ENCODE data around the gene ADAMTSL5. TPM values are rescaled to one million over a fixed set of nuclear protein-coding genes. Genes with fewer than 3 reads are reported as not detected.

Gene ADAMTSL5, protein sequence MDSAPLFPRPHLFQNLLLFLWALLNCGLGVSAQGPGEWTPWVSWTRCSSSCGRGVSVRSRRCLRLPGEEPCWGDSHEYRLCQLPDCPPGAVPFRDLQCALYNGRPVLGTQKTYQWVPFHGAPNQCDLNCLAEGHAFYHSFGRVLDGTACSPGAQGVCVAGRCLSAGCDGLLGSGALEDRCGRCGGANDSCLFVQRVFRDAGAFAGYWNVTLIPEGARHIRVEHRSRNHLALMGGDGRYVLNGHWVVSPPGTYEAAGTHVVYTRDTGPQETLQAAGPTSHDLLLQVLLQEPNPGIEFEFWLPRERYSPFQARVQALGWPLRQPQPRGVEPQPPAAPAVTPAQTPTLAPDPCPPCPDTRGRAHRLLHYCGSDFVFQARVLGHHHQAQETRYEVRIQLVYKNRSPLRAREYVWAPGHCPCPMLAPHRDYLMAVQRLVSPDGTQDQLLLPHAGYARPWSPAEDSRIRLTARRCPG
- 20.6 TPM for total RNA-seq (2021; ENCODE audit: unreplicated experiment)
- 36.6 TPM for polyA plus RNA-seq (2012; ENCODE audit: insufficient read length)
- Bru-seq, nascent RNA: percentile 52 among the genes with signal in this experiment
- percentile 58 among the genes with signal in this experiment for BruChase-seq, experiment 1, labeled RNA remaining after a 2-hour chase
- percentile 67 among the genes with signal in this experiment for BruChase-seq, experiment 2, labeled RNA remaining after a 6-hour chase
- long read RNA-seq, partial matches to known transcripts: 12 of 47 reads
- long read RNA-seq, other reads (novel, unspliced or antisense): 34 of 47 reads

DNA sequence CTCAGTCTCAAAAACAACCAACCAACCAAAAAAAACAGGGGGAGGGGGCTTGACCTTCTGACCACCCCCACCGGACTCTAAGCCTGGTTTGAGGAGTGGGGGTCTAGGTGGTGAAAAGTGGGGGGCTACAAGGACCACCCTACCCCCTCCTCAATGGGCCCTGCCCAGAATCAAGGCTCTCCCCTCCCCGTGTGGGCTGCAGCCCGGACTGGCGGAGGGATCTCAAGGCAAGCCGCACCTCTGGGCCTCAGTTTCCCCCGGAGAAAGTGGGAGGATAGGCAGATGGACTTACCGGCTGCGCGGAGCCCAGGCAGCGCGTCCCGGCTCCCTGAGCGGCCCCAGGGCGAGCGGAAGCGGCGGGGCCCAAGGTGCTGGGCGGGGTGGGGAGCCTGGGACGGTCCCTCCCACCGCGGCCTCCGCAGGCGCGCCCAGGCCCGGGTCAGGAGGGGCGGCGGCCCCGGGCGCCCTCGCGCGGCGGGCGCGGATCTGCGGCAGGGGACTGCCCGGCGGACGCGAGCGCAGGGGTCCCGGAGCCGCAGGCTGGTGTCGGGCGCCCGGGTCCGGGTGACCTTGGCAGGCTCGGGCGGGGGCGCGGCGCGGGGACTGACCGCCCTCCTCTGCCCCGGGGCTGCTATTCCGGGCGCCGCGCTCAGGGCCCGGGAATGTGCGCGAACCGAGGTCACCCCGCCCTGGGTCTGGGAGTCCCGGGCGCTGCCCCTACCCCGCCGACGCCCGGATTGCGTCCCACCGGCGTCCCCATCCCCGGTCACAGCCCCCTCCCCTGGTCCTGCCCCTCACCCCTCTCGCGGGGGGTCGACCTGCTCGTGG is at the start of gene ADAMTSL5:
ADAMTSL5 (minus strand) TSS at position 349 of the 828 bp plus-strand sequence. CDS start 2,076 bp downstream, outside the sequence.
- no peak for DNase-seq (ENCODE audit: low read depth, low spot score)
- TF ChIP-seq POLR2AphosphoS5 (IDR thresholded peaks at IDR 0.05; ENCODE audit: low read depth, low read length): 0 out of 2 replicates have a peak, but pooled peaks have one; percentile 40
- no peak for TF ChIP-seq TCF7L2 (IDR thresholded peaks at IDR 0.05; ENCODE audit: low read depth, low read length)
- TF ChIP-seq, protein P1, sequence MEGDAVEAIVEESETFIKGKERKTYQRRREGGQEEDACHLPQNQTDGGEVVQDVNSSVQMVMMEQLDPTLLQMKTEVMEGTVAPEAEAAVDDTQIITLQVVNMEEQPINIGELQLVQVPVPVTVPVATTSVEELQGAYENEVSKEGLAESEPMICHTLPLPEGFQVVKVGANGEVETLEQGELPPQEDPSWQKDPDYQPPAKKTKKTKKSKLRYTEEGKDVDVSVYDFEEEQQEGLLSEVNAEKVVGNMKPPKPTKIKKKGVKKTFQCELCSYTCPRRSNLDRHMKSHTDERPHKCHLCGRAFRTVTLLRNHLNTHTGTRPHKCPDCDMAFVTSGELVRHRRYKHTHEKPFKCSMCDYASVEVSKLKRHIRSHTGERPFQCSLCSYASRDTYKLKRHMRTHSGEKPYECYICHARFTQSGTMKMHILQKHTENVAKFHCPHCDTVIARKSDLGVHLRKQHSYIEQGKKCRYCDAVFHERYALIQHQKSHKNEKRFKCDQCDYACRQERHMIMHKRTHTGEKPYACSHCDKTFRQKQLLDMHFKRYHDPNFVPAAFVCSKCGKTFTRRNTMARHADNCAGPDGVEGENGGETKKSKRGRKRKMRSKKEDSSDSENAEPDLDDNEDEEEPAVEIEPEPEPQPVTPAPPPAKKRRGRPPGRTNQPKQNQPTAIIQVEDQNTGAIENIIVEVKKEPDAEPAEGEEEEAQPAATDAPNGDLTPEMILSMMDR (IDR thresholded peaks at IDR 0.05): peak; percentile 73
- H3K27me3 ChIP-seq (ENCODE audit: control insufficient read depth, insufficient read depth, low read length): no peaks in the 10 kb centered on the region
- intact Hi-C loops (cut with micrococcal nuclease; ENCODE audit: unreplicated experiment): no loop called here
- H3K4me3 ChIP-seq (ENCODE audit: low read depth in 2 of 2, low read length in 2 of 2): peak within 1 kb of the TSS; percentile 63 to 74
- ChIA-PET POLR2A (no interaction called here), CTCF (no interaction called here)
- H3K36me3 ChIP-seq (ENCODE audit: control insufficient read depth, insufficient read depth, low read length): peaks cover 2% of the 10 kb centered on the region; the same call in 1 of the 2 replicates
- peak; percentile 92 for ATAC-seq
- peak within 1 kb of the TSS; percentile 82 for H3K27ac ChIP-seq (ENCODE audit: low read length)
- no TSS peak for BruUV-seq (replicated peaks)
- in situ Hi-C loops (cut with HindIII; ENCODE audit: low pct_unique_long_range_greater_than_20kb, low sequenced_read_pairs): no loop called here
- H3K9me3 ChIP-seq (ENCODE audit: control insufficient read depth, insufficient read depth, low read depth, low read length): no peaks in the 10 kb centered on the region
- H3K4me1 ChIP-seq (ENCODE audit: control insufficient read depth, insufficient read depth, low read length): no peaks in the 10 kb centered on the region

DNA sequence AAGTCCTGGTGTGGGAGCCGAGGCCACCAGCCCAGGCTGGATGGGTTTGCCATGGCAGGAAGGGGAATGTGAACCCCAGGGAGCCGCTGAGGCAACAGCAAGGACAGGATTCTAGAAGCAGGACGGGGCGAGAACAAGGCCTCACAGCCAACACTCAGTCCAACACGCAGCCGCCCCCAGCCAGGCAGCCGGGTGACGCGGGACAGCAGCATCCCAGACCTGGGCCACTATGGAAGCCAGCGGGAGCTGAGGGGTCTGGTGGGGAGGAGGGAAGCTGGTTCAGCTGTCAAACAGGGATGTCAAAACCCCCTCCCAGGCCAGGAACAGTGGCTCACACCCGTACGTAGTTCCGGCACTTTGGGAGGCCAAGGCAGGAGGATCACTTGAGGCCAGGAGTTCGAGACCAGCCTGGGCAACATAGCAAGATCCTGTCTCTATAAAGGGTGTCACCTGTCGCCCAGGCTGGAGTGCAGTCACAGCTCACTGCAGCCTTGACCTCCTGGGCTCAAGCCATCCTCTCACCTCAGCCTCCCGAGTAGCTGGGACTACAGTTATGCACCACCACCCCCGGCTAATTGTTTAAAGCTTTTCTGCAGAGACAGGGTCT is 48.5 kb upstream of the ADAMTSL5 start:
- TF ChIP-seq, protein P1 (IDR thresholded peaks at IDR 0.05): no peak
- no peak for TF ChIP-seq TCF7L2 (IDR thresholded peaks at IDR 0.05; ENCODE audit: low read depth, low read length)
- TF ChIP-seq, protein P2, sequence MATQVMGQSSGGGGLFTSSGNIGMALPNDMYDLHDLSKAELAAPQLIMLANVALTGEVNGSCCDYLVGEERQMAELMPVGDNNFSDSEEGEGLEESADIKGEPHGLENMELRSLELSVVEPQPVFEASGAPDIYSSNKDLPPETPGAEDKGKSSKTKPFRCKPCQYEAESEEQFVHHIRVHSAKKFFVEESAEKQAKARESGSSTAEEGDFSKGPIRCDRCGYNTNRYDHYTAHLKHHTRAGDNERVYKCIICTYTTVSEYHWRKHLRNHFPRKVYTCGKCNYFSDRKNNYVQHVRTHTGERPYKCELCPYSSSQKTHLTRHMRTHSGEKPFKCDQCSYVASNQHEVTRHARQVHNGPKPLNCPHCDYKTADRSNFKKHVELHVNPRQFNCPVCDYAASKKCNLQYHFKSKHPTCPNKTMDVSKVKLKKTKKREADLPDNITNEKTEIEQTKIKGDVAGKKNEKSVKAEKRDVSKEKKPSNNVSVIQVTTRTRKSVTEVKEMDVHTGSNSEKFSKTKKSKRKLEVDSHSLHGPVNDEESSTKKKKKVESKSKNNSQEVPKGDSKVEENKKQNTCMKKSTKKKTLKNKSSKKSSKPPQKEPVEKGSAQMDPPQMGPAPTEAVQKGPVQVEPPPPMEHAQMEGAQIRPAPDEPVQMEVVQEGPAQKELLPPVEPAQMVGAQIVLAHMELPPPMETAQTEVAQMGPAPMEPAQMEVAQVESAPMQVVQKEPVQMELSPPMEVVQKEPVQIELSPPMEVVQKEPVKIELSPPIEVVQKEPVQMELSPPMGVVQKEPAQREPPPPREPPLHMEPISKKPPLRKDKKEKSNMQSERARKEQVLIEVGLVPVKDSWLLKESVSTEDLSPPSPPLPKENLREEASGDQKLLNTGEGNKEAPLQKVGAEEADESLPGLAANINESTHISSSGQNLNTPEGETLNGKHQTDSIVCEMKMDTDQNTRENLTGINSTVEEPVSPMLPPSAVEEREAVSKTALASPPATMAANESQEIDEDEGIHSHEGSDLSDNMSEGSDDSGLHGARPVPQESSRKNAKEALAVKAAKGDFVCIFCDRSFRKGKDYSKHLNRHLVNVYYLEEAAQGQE (IDR thresholded peaks at IDR 0.05; ENCODE audit: insufficient read depth in 1 of 2, low read depth in 2 of 2, low read length in 1 of 2): no peak
- no peak for TF ChIP-seq POLR2AphosphoS5 (IDR thresholded peaks at IDR 0.05; ENCODE audit: low read depth, low read length)
- no peak for TF ChIP-seq SIN3A (IDR thresholded peaks at IDR 0.05; ENCODE audit: borderline replicate concordance, insufficient read depth, low read depth, low read length)
- no peaks in the 10 kb centered on the region for H3K36me3 ChIP-seq (ENCODE audit: control insufficient read depth, insufficient read depth, low read length)
- BruUV-seq (replicated peaks): no TSS peak

More for the DNA sequence above, 48.5 kb upstream of the ADAMTSL5 start:
- DNase-seq (ENCODE audit: low read depth, low spot score): no peak
- no peak for ATAC-seq
- Histone ChIP-seq H3K4me1 (ENCODE audit: control insufficient read depth, insufficient read depth, low read length) (no peaks in the 10 kb centered on the region; the same call in 1 of the 2 replicates), H3K27ac (ENCODE audit: low read length) (no peak overlapping the region), H3K4me3 (ENCODE audit: low read depth in 2 of 2, low read length in 2 of 2) (no peak overlapping the region), H3K9me3 (ENCODE audit: control insufficient read depth, insufficient read depth, low read depth, low read length) (no peaks in the 10 kb centered on the region), H3K27me3 (ENCODE audit: control insufficient read depth, insufficient read depth, low read length) (no peaks in the 10 kb centered on the region)
- ChIA-PET CTCF (no interaction called here), POLR2A (interaction anchor here (0.5 kb wide), 1 partner anchor 32 kb away, joined by 9 read pairs; no protein-coding TSS in a partner anchor)
- intact Hi-C loops (cut with micrococcal nuclease; ENCODE audit: unreplicated experiment): no loop called here
- in situ Hi-C loops (cut with HindIII; ENCODE audit: low pct_unique_long_range_greater_than_20kb, low sequenced_read_pairs): no loop called here

All from Panc1 (cell line).